HG03103 (cell line): ENCODE data around the gene PKD1L1.
"Not testable (repeated sequence)": the region's sequence is repeated elsewhere in the genome, so short reads cannot be mapped to it uniquely, and the experiment has no call there.

Source experiments
- ATAC-seq: cut with Tn5 transposase; IDR thresholded peaks from one replicate; pipeline ENCODE4 v1.9.1; 2021; ENCODE audit warnings: low read depth; ENCODE audit not compliant: unreplicated experiment

PKD1L1 gene

GRCh38 chr7:47775238-47775637 is 173.0 kb downstream of the PKD1L1 start:
- ATAC-seq = no peak

- no peak for ATAC-seq
Observed at GRCh38 chr7:47772492-47772891, 175.8 kb downstream of the PKD1L1 start.

- ATAC-seq = no peak
Observed at GRCh38 chr7:47771990-47772360, 176.3 kb downstream of the PKD1L1 start.

GRCh38 chr7:47771336-47771989 is 176.8 kb downstream of the PKD1L1 start:
- no peak for ATAC-seq

- ATAC-seq = no peak
Observed at GRCh38 chr7:47766126-47766525, 182.1 kb downstream of the PKD1L1 start.

GRCh38 chr7:47765373-47765979 is 182.8 kb downstream of the PKD1L1 start:
- no peak for ATAC-seq

GRCh38 chr7:47764746-47765145 is 183.5 kb downstream of the PKD1L1 start:
- ATAC-seq = no peak

GRCh38 chr7:47763063-47763974 is 184.9 kb downstream of the PKD1L1 start:
- no peak for ATAC-seq

GRCh38 chr7:47762746-47763062 is 185.6 kb downstream of the PKD1L1 start:
- no peak for ATAC-seq

GRCh38 chr7:47762207-47762606 is 186.1 kb downstream of the PKD1L1 start:
- no peak for ATAC-seq

GRCh38 chr7:47759056-47759706 is 189.1 kb downstream of the PKD1L1 start:
- ATAC-seq = no peak

GRCh38 chr7:47758546-47758945 is 189.7 kb downstream of the PKD1L1 start:
- ATAC-seq = no peak

- ATAC-seq = no peak
Observed at GRCh38 chr7:47757921-47758411, 190.3 kb downstream of the PKD1L1 start.

GRCh38 chr7:47756636-47757035 is 191.6 kb downstream of the PKD1L1 start:
- no peak for ATAC-seq

GRCh38 chr7:47755248-47755647 is 193.0 kb downstream of the PKD1L1 start:
- no peak for ATAC-seq

- not testable (repeated sequence) for ATAC-seq
Observed at GRCh38 chr7:47751724-47752123, 196.5 kb downstream of the PKD1L1 start.

GRCh38 chr7:47751043-47751442 is 197.2 kb downstream of the PKD1L1 start:
- no peak for ATAC-seq

- ATAC-seq = no peak
Observed at GRCh38 chr7:47748041-47748440, 200.2 kb downstream of the PKD1L1 start.

GRCh38 chr7:47747160-47747559 is 201.1 kb downstream of the PKD1L1 start:
- no peak for ATAC-seq

- no peak for ATAC-seq
Observed at GRCh38 chr7:47746468-47746867, 201.8 kb downstream of the PKD1L1 start.

- no peak for ATAC-seq
Observed at GRCh38 chr7:47744883-47745282, 203.4 kb downstream of the PKD1L1 start.
